SW480 (cell line): ENCODE data around the gene SINHCAF.
"Not testable (repeated sequence)": the region's sequence is repeated elsewhere in the genome, so short reads cannot be mapped to it uniquely, and the experiment has no call there.

Experiments
- DNase-seq: peaks from one replicate; pipeline ENCODE4 v3.0.0-alpha.2; 2016; ENCODE audit warnings: low spot score

Gene SINHCAF

DNA sequence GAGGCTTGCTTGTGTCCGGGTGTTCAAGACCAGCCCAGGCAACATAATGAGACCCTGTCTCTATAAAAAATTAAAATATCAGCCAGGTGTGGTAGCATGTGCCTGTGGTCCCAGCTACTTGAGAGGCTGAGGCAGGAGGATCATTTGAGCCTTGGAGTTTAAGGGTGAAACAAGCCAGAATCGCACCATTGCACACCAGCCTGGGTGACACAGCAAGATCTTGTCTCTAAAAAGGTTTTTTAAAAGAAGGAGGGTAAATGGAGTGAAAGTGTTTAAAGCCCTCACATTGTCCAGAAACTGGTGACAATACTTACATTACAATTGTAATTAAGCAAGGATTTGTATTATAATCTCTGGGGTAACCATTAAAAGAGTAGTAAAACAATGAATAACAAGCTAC is 64.2 kb downstream of the SINHCAF start:
- no peak for DNase-seq

DNA sequence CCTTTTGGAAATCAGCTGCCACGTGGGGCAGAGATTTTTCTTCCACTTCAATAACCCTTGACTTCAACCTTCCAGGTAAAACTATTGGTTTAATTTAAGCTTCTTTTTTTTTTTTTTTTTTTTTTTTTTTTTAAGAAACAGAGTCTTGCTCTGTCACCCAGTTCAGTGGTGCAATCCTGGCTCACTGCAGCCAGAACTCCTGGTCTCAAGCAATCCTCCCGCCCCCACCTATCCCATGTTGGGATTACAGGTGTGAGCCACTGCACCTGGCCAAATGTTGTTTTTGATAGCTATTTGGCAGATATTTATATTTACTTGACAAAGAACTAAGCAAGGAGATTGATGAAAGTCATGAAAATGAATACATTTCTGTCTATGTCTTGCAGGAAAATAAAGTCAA is 65.1 kb downstream of the SINHCAF start:
- no peak for DNase-seq

DNA sequence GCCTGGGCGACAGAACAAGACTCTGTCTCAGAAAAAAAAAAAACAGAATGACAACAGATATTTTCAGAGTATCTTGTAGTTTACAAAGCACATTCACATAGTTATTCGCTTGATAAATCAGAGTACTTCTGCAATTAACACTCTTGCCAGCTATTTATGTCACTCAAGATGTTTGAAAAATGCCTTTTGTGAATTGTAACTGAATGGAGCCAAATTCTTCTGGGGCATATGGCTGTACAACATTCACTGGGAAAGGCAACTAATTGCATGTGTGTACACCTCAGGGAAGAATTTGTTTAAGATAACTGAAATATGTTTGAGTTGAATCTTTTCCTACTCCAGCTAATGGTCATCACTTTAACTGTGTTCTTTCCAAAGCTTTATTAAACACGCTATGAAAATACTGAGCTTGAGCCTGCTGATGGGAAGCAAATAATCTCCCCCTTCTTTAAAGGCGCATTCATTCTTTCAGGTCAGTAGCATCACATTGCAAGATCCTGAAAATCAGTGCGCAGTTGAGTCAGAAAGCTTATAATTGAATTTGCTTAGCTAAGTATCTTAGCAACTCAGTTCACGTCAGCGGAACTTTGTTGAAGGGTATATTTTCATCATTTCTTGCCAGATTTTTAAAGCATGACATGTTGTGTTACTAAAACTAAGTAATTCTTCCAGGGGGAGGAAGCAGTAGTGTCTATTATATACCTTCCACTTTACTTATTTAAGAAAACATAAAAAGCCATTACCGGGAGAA is 66.6 kb downstream of the SINHCAF start:
- no peak for DNase-seq

DNA sequence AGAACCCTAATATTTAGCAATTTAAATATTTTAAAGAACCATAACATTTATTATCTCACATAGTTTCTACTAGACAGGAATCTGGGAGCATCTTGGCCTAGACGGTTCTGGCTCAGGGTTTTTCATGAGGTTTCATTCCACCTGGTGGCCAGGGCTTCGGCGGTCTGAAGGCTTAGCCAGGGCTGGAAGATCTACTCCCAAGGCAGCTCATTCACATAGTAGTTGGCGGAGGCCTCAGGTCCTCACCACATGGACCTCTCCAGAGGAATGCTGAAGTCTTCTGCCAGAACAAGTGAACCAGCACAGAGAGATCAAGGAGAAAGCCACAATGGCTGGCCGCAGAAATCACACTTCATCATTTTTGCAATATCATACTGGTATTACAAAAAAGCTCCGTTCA is 68.2 kb downstream of the SINHCAF start:
- no peak for DNase-seq

- peak; percentile 34 for DNase-seq
Measured at GRCh38 chr12:31251707-31252611, 74.0 kb downstream of the SINHCAF start.

DNA sequence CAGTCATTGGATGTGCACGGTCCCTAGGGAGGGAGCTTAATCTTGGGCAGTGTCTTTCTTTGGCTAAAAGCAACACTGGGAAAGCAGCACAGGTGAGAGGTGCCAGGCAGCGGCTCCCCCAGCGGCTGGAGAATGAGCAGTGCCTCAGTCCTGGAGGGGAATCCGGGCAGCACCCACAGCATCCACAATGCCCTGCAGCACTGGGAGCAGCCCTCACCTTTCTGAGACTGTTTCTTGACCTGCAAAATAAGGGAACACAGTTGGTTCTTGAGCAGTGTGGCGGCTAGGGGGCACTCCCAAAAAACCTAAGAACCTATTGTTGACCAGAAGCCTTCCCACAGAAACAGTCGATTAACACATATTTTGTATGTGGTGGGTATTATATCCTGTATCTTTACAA is 75.8 kb downstream of the SINHCAF start:
- no peak for DNase-seq

- no peak for DNase-seq
Measured at GRCh38 chr12:31249356-31249755, 76.6 kb downstream of the SINHCAF start.

- no peak for DNase-seq
Measured at GRCh38 chr12:31248815-31249214, 77.1 kb downstream of the SINHCAF start.

DNA sequence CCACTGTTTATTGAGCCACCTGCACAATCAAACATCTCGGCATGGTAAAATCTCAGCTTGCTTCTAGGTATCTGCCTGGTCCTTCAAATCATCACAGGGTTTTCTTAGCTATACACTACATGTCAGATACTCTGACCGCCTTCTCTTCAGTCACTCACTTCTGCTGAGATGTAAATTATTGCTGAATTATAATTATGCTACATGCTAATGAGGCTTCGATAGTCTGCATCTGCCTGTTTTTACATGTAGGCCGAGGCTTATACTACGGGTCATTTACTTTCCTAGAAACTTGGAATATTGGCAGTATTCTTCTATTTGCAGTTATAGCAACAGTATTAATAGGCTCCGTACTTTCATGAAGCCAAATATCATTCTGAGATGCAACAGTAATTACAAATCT is 77.6 kb downstream of the SINHCAF start:
- no peak for DNase-seq

- no peak for DNase-seq
Measured at GRCh38 chr12:31246470-31246850, 79.5 kb downstream of the SINHCAF start.

GRCh38 chr12:31245822-31246469 is 80.0 kb downstream of the SINHCAF start:
- no peak for DNase-seq

- not testable (repeated sequence) for DNase-seq
Measured at GRCh38 chr12:31242418-31242817, 83.5 kb downstream of the SINHCAF start.

GRCh38 chr12:31238764-31239387 is 87.1 kb downstream of the SINHCAF start:
- peak; percentile 80 for DNase-seq

GRCh38 chr12:31238333-31238732 is 87.6 kb downstream of the SINHCAF start:
- not testable (repeated sequence) for DNase-seq

DNA sequence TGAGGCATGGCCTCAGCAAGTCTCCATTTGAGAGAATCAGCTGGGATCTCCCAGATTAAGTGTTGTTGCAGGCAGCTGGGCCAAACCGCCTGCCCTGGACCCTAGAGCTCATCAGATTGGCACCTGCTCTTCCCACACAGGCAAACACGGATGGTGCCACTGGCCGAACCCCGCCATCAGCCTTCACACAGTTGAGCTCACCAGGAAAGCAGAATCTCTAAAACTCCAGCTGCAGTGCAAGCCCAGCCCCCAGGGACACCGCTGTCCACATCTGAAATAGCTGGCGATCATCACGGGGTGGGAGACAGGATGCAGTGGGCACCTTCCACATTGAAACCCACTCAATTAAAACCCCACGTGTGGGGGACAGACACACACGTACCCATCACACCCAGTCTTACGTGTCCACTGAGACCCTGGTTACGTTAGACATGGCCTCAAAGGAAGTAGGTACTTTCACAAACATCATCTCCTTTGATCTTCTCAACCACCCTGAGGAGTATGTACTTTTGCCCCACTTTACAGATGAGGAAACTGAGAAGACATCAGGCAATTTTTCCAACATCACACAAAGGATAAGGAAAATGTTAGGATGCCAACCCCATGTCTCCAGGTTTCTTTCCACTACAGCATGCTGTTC is 88.8 kb downstream of the SINHCAF start:
- DNase-seq = no peak

GRCh38 chr12:31235868-31236395 is 90.0 kb downstream of the SINHCAF start:
- peak; percentile 35 for DNase-seq

- peak; percentile 79 for DNase-seq
Measured at GRCh38 chr12:31234955-31235867, 90.7 kb downstream of the SINHCAF start.

- DNase-seq = peak; percentile 88
Measured at GRCh38 chr12:31234053-31234840, 91.7 kb downstream of the SINHCAF start.

GRCh38 chr12:31233061-31233730 is 92.8 kb downstream of the SINHCAF start:
- DNase-seq = no peak
